Measurements from ENCODE around the gene CNN2. TPM values are rescaled to one million over a fixed set of nuclear protein-coding genes. Genes with fewer than 3 reads are reported as not detected.

The CNN2 gene
- total and polyA plus RNA-seq, 9 of the 15 experiments (the other 6 are each of a cell fraction or from before 2014, with no cell fraction given), result 12.1 to 174 (median 52.7) TPM

- TF ChIP-seq, protein P1, sequence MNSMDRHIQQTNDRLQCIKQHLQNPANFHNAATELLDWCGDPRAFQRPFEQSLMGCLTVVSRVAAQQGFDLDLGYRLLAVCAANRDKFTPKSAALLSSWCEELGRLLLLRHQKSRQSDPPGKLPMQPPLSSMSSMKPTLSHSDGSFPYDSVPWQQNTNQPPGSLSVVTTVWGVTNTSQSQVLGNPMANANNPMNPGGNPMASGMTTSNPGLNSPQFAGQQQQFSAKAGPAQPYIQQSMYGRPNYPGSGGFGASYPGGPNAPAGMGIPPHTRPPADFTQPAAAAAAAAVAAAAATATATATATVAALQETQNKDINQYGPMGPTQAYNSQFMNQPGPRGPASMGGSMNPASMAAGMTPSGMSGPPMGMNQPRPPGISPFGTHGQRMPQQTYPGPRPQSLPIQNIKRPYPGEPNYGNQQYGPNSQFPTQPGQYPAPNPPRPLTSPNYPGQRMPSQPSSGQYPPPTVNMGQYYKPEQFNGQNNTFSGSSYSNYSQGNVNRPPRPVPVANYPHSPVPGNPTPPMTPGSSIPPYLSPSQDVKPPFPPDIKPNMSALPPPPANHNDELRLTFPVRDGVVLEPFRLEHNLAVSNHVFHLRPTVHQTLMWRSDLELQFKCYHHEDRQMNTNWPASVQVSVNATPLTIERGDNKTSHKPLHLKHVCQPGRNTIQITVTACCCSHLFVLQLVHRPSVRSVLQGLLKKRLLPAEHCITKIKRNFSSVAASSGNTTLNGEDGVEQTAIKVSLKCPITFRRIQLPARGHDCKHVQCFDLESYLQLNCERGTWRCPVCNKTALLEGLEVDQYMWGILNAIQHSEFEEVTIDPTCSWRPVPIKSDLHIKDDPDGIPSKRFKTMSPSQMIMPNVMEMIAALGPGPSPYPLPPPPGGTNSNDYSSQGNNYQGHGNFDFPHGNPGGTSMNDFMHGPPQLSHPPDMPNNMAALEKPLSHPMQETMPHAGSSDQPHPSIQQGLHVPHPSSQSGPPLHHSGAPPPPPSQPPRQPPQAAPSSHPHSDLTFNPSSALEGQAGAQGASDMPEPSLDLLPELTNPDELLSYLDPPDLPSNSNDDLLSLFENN (IDR thresholded peaks at IDR 0.05; ENCODE audit: low read depth in 2 of 2, low read length in 2 of 2), result no peak
- TF ChIP-seq ZNF444 (CRISPR knock-in tag; IDR thresholded peaks at IDR 0.05) (no peak), ZBTB1 (CRISPR knock-in tag; IDR thresholded peaks at IDR 0.05; ENCODE audit: borderline replicate concordance, low read depth) (no peak), ZNF408 (CRISPR knock-in tag; IDR thresholded peaks at IDR 0.05; ENCODE audit: low read depth) (no peak), NRF1 (conservative IDR thresholded peaks at IDR 0.05 in 1 of 2, IDR thresholded peaks at IDR 0.05 in 1 of 2) (peak in 1 of 2 experiments; percentile 61; a peak in 2 of 4 replicates), RBM14 (IDR thresholded peaks at IDR 0.05; ENCODE audit: borderline replicate concordance, insufficient read depth, low read depth, low read length) (no peak), COPS2 (conservative IDR thresholded peaks at IDR 0.05) (no peak), NFIX (CRISPR knock-in tag; IDR thresholded peaks at IDR 0.05; ENCODE audit: low read depth) (no peak), RBFOX2 (IDR thresholded peaks at IDR 0.05; ENCODE audit: low read depth, low read length) (peak; percentile 92), ID3 (CRISPR knock-in tag; IDR thresholded peaks at IDR 0.05) (no peak), ID3 (tag; IDR thresholded peaks at IDR 0.05) (no peak), ELK1 (CRISPR knock-in tag; IDR thresholded peaks at IDR 0.05) (no peak), PTBP1 (IDR thresholded peaks at IDR 0.05; ENCODE audit: low read depth, low read length) (no peak), GATAD2B (IDR thresholded peaks at IDR 0.05; ENCODE audit: borderline replicate concordance) (peak; percentile 41; the same call in 1 of the 2 replicates), PML (IDR thresholded peaks at IDR 0.05; ENCODE audit: low read length) (no peak), ETV5 (CRISPR knock-in tag; IDR thresholded peaks at IDR 0.05; ENCODE audit: low read depth) (no peak)
- TF ChIP-seq, protein P2, sequence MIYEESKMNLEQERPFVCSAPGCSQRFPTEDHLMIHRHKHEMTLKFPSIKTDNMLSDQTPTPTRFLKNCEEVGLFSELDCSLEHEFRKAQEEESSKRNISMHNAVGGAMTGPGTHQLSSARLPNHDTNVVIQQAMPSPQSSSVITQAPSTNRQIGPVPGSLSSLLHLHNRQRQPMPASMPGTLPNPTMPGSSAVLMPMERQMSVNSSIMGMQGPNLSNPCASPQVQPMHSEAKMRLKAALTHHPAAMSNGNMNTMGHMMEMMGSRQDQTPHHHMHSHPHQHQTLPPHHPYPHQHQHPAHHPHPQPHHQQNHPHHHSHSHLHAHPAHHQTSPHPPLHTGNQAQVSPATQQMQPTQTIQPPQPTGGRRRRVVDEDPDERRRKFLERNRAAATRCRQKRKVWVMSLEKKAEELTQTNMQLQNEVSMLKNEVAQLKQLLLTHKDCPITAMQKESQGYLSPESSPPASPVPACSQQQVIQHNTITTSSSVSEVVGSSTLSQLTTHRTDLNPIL (CRISPR knock-in tag; IDR thresholded peaks at IDR 0.05), result no peak
- TF ChIP-seq, protein P3, sequence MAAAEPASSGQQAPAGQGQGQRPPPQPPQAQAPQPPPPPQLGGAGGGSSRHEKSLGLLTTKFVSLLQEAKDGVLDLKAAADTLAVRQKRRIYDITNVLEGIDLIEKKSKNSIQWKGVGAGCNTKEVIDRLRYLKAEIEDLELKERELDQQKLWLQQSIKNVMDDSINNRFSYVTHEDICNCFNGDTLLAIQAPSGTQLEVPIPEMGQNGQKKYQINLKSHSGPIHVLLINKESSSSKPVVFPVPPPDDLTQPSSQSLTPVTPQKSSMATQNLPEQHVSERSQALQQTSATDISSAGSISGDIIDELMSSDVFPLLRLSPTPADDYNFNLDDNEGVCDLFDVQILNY (CRISPR knock-in tag; IDR thresholded peaks at IDR 0.05), result no peak
Observed at GRCh38 chr19:1025960-1026782, at the start of gene CNN2 (continued).
